ENCODE data around the gene LAPTM5. TPM values are rescaled to one million over a fixed set of nuclear protein-coding genes. Genes with fewer than 3 reads are reported as not detected.

Gene LAPTM5
- total RNA-seq, 1 donor from 2014 or later = not detected

GRCh38 chr1:30720271-30721223 is 37.0 kb downstream of the LAPTM5 start:
- no peaks in the 10 kb centered on the region for H3K79me2 ChIP-seq (ENCODE audit: low read depth)
- H3K4me3 ChIP-seq = no peak overlapping the region
- Mint-ChIP-seq H3K27ac (no peak overlapping the region), H3K36me3 (peaks cover 2% of the 10 kb centered on the region), H3K9me3 (peaks cover 13% of the 10 kb centered on the region), H3K27me3 (ENCODE audit: insufficient read depth, low read depth) (peaks cover 20% of the 10 kb centered on the region), H3K4me1 (peaks cover 11% of the 10 kb centered on the region), H3K4me3 (peak overlapping the region; percentile 57)
- peaks cover 4% of the 10 kb centered on the region for H3F3A ChIP-seq (ENCODE audit: low read depth)
- no peaks in the 10 kb centered on the region for H3K9me3 ChIP-seq (ENCODE audit: low read depth)
- no peak overlapping the region for H3K4me2 ChIP-seq
- H3K4me1 ChIP-seq = no peaks in the 10 kb centered on the region
- no peak overlapping the region for H3K27ac ChIP-seq
- no peaks in the 10 kb centered on the region for H3K36me3 ChIP-seq
- H3K27me3 ChIP-seq = peaks cover 5% of the 10 kb centered on the region
- H3K9ac ChIP-seq = no peak overlapping the region
- no peak for DNase-seq (ENCODE audit: low spot score)
- H4K20me1 ChIP-seq (ENCODE audit: low read depth) = no peaks in the 10 kb centered on the region
- no peak overlapping the region for H2AFZ ChIP-seq (replicated peaks)
- TF ChIP-seq EZH2phosphoT487 (IDR thresholded peaks at IDR 0.05) = no peak
- no peak for TF ChIP-seq CTCF (IDR thresholded peaks at IDR 0.05)
- TF ChIP-seq EZH2 (IDR thresholded peaks at IDR 0.05) = no peak

DNA sequence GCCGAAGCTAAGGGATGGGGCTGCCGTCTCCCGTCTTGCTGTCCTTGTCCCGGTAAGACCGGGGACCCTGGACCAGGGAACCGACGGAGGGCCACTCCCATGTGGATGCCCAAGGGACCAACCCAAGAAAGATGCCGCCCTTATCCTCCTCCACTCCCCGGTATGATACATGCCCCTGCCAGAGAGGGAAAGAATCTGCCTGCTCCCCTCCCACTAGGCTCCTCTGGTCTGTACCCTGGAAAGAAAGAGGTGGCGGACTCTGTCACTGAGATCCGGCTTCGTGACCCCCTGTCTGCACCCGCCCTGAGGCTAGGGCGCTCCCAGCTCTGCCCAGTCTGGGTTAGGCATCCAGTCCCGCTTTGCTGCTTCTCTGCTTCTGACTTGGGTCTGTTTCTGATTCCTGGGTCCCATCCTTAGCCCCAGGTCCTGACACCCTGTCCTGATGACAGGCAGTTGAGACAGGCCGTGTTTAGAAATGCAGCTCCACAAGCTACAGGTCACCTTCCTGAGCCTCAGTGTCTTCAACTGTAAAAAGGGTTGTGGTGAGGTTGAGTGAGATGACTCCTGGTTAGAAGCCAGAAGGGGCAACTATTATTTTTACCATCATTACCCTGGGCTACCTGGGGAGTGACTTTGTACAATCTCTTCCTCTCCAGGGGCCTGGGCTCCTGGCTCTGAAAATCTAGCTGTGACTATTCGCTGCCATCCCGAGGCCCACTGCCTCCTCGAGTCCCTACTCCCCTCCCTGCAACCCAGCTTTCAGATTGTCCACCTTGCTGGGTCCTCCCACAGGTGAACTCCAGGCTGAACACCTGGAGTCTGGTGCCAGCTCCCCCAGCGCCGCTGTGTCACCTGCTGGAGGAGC is 37.9 kb downstream of the LAPTM5 start:
- Histone ChIP-seq H3F3A (ENCODE audit: low read depth) (peaks cover 4% of the 10 kb centered on the region), H3K4me2 (peak overlapping the region; percentile 83), H3K36me3 (no peaks in the 10 kb centered on the region), H3K9me3 (ENCODE audit: low read depth) (no peaks in the 10 kb centered on the region), H3K9ac (no peak overlapping the region), H3K79me2 (ENCODE audit: low read depth) (no peaks in the 10 kb centered on the region), H4K20me1 (ENCODE audit: low read depth) (no peaks in the 10 kb centered on the region), H3K27ac (no peak overlapping the region), H2AFZ (replicated peaks) (no peak overlapping the region), H3K4me1 (no peaks in the 10 kb centered on the region), H3K27me3 (peaks cover 5% of the 10 kb centered on the region), H3K4me3 (no peak overlapping the region)
- DNase-seq (ENCODE audit: low spot score) = no peak
- peaks cover 7% of the 10 kb centered on the region for H3K4me1 Mint-ChIP-seq
- H3K36me3 Mint-ChIP-seq = peaks cover 2% of the 10 kb centered on the region
- H3K27me3 Mint-ChIP-seq (ENCODE audit: insufficient read depth, low read depth) = peaks cover 17% of the 10 kb centered on the region
- TF ChIP-seq EZH2 (IDR thresholded peaks at IDR 0.05) (no peak), CTCF (IDR thresholded peaks at IDR 0.05) (no peak), EZH2phosphoT487 (IDR thresholded peaks at IDR 0.05) (no peak)
- peaks cover 17% of the 10 kb centered on the region for H3K9me3 Mint-ChIP-seq
- peak overlapping the region; percentile 76 for H3K4me3 Mint-ChIP-seq
- no peak overlapping the region for H3K27ac Mint-ChIP-seq

DNA sequence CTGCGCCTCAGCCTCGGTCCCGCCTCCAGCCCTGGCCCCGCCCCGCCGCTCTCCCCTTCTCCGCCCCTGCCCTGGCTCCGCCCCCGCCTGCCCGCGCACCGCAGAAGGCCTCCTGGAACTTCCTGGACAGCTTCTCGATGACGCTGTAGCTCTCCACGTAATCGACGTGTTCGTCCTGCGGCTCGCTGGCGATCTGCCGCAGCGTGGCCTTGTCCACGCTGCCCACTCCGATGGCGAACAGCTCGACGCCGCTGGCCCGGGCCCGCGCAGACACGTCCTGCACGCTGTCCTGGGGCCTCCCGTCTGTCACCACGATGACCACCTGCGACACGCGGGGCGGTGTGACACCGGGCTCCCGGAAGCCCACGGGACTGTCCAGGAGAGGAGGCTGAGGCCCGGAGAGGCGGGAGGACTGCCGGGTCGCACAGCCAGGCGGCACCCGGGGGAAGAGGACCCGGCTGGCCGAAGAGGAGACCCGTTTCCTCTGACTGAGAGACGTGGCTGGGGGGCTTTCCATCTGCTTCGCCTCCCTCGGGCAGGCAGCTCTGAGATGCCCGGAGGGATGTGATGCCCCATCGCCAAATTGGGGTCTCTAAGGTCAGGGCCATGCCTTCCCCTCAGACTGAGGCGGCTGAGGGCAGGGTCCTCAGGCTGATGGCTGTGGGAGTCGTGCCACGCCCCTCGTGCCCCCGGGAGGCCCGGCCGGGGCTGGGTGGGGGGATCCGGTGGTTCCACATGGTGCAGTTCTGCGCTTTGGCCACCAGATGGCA is 38.8 kb downstream of the LAPTM5 start:
- peak overlapping the region; percentile 90 for H2AFZ ChIP-seq (replicated peaks)
- peak overlapping the region; percentile 76 for H3K4me3 Mint-ChIP-seq
- H3K4me3 ChIP-seq = peak overlapping the region; percentile 53
- peak; percentile 90 for DNase-seq (ENCODE audit: low spot score)
- H3K4me1 Mint-ChIP-seq = peaks cover 7% of the 10 kb centered on the region
- H3K9me3 ChIP-seq (ENCODE audit: low read depth) = no peaks in the 10 kb centered on the region
- no peaks in the 10 kb centered on the region for H4K20me1 ChIP-seq (ENCODE audit: low read depth)
- no peaks in the 10 kb centered on the region for H3K79me2 ChIP-seq (ENCODE audit: low read depth)
- H3K27ac Mint-ChIP-seq = no peak overlapping the region
- TF ChIP-seq EZH2 (IDR thresholded peaks at IDR 0.05) = peak; percentile 48
- TF ChIP-seq CTCF (IDR thresholded peaks at IDR 0.05) = peak; percentile 97
- no peak for TF ChIP-seq EZH2phosphoT487 (IDR thresholded peaks at IDR 0.05)
- no peaks in the 10 kb centered on the region for H3K36me3 ChIP-seq
- peak overlapping the region; percentile 83 for H3K4me2 ChIP-seq
- H3F3A ChIP-seq (ENCODE audit: low read depth) = peaks cover 4% of the 10 kb centered on the region
- H3K27me3 Mint-ChIP-seq (ENCODE audit: insufficient read depth, low read depth) = peaks cover 12% of the 10 kb centered on the region
- no peak overlapping the region for H3K9ac ChIP-seq
- peaks cover 2% of the 10 kb centered on the region for H3K36me3 Mint-ChIP-seq
- H3K9me3 Mint-ChIP-seq = peaks cover 17% of the 10 kb centered on the region
- H3K27me3 ChIP-seq = peaks cover 5% of the 10 kb centered on the region
- H3K27ac ChIP-seq = no peak overlapping the region
- no peaks in the 10 kb centered on the region for H3K4me1 ChIP-seq

All from neural progenitor cell (in vitro differentiated cells).